ENCODE results near the gene SYT5. TPM values are rescaled to one million over a fixed set of nuclear protein-coding genes. Genes with fewer than 3 reads are reported as not detected.

SYT5 gene
- total RNA-seq, 1 experiment from 2014 or later = 2.3 TPM

DNA sequence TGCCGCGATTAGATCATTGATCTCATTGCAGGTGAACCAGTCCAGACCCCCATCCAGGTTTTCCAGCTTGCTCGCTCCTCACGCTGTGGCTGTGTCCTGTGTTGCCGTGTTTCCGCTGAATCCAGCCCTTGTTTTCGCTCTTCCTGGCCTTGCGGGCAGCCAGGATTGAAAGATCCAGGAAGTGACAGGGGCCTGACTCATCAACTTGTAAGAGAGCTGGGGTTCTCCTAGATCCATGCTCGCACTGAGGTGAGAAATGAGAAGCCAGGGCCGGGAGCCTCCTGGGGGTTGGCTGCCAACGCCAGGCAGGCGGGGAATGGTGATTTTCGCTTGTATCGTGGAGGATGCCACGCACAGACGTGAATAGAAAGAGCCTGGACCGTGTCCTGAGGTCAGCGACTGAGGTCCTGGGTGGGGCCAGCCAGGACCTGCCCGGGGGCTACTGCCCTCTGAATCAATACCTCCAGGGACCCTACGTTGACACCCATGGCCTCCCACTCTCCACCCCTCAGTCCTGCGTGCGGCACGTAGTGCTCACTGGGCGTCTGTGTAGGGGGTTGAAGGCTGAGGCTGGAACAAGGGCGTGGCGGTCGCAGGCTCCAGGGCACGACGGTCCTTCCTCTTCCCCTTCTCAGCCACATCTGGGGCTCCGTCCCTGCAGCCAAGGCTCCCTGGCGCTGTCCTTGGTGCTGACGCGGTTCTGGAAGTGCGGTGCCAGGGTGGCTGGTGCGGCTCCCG lies 36.5 kb upstream of the SYT5 start (continued):
- TF ChIP-seq, protein P1, sequence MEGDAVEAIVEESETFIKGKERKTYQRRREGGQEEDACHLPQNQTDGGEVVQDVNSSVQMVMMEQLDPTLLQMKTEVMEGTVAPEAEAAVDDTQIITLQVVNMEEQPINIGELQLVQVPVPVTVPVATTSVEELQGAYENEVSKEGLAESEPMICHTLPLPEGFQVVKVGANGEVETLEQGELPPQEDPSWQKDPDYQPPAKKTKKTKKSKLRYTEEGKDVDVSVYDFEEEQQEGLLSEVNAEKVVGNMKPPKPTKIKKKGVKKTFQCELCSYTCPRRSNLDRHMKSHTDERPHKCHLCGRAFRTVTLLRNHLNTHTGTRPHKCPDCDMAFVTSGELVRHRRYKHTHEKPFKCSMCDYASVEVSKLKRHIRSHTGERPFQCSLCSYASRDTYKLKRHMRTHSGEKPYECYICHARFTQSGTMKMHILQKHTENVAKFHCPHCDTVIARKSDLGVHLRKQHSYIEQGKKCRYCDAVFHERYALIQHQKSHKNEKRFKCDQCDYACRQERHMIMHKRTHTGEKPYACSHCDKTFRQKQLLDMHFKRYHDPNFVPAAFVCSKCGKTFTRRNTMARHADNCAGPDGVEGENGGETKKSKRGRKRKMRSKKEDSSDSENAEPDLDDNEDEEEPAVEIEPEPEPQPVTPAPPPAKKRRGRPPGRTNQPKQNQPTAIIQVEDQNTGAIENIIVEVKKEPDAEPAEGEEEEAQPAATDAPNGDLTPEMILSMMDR (IDR thresholded peaks at IDR 0.05 in 2 of 3, conservative IDR thresholded peaks at IDR 0.05 in 1 of 3; ENCODE audit: borderline replicate concordance in 1 of 3, insufficient read depth in 1 of 3, low read depth in 2 of 3, low read length in 2 of 3) = no peak
- TF ChIP-seq RAD21 (IDR thresholded peaks at IDR 0.05; ENCODE audit: low read depth) = peak; percentile 36; the same call in 1 of the 2 replicates
- peak; percentile 85 for TF ChIP-seq SRF (IDR thresholded peaks at IDR 0.05; ENCODE audit: low read depth)
- peak; percentile 92 for TF ChIP-seq TCF7L2 (IDR thresholded peaks at IDR 0.05; ENCODE audit: borderline replicate concordance, extremely low read depth, insufficient read depth, insufficient read length)
- TF ChIP-seq EZH2 (IDR thresholded peaks at IDR 0.05) = no peak
- peak; percentile 80 for TF ChIP-seq ZBTB33 (IDR thresholded peaks at IDR 0.05; ENCODE audit: extremely low read depth, insufficient replicate concordance, low read length)
- TF ChIP-seq, protein P2, sequence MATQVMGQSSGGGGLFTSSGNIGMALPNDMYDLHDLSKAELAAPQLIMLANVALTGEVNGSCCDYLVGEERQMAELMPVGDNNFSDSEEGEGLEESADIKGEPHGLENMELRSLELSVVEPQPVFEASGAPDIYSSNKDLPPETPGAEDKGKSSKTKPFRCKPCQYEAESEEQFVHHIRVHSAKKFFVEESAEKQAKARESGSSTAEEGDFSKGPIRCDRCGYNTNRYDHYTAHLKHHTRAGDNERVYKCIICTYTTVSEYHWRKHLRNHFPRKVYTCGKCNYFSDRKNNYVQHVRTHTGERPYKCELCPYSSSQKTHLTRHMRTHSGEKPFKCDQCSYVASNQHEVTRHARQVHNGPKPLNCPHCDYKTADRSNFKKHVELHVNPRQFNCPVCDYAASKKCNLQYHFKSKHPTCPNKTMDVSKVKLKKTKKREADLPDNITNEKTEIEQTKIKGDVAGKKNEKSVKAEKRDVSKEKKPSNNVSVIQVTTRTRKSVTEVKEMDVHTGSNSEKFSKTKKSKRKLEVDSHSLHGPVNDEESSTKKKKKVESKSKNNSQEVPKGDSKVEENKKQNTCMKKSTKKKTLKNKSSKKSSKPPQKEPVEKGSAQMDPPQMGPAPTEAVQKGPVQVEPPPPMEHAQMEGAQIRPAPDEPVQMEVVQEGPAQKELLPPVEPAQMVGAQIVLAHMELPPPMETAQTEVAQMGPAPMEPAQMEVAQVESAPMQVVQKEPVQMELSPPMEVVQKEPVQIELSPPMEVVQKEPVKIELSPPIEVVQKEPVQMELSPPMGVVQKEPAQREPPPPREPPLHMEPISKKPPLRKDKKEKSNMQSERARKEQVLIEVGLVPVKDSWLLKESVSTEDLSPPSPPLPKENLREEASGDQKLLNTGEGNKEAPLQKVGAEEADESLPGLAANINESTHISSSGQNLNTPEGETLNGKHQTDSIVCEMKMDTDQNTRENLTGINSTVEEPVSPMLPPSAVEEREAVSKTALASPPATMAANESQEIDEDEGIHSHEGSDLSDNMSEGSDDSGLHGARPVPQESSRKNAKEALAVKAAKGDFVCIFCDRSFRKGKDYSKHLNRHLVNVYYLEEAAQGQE (IDR thresholded peaks at IDR 0.05; ENCODE audit: low read depth) = no peak; the same call in none of the 2 replicates
- TF ChIP-seq CBX3 (IDR thresholded peaks at IDR 0.05; ENCODE audit: low read depth) = peak; percentile 99
- peak; percentile 89 for TF ChIP-seq YY1 (IDR thresholded peaks at IDR 0.05; ENCODE audit: extremely low read depth, insufficient replicate concordance, low read depth, low read length)
- peak; percentile 99 for TF ChIP-seq FOSL1 (IDR thresholded peaks at IDR 0.05; ENCODE audit: low read depth)
